Endothelial cell of umbilical vein (primary cell): ENCODE data around the gene TIGIT. TPM values are rescaled to one million over a fixed set of nuclear protein-coding genes. Genes with fewer than 3 reads are reported as not detected.

Source experiments
- BruUV-seq: library from RNA; stranded (reverse); fragments of 400-500 nt; replicated peaks from 2 replicates; lab custom pipeline; 2021; lab: Mats Ljungman, UMichigan
- CTCF ChIA-PET: fragments of 300-600, 350-600 bp; sonication (Branson Sonifier 250); formaldehyde crosslinking; loops from one replicate; lab custom pipeline; 2021; ENCODE audit warnings: antibody characterized with exemption, inconsistent platforms; lab: Charles Lee
- POLR2A ChIA-PET: fragments of 300-600, 350-600 bp; sonication (Branson Sonifier 250); formaldehyde crosslinking; loops from one replicate; lab custom pipeline; 2021; ENCODE audit warnings: antibody characterized with exemption, inconsistent platforms; lab: Charles Lee
- DNase-seq: peaks from one replicate; pipeline ENCODE4 v3.0.0-alpha.2; 2011; ENCODE audit warnings: low read depth, low spot score
- FAIRE-seq: peaks from 2 replicates; lab custom pipeline; 2011; peaks lifted over from hg19 to GRCh38; lab: Jason Lieb, UNC
- H2AFZ ChIP-seq: 2 replicates; pipeline ENCODE4 v1.6.0; 2012; ENCODE audit warnings: low read depth, low read length, control low read depth, inconsistent platforms
- H3K27ac ChIP-seq: 2 replicates; pipeline ENCODE4 v1.5.1; 2011; ENCODE audit warnings: low read depth, mild to moderate bottlenecking, control low read depth, low read length, moderate library complexity; ENCODE audit not compliant: insufficient read depth
- H3K27me3 ChIP-seq, 2 experiments: 2 replicates each; pipeline versions ENCODE4 v1.6.0 to v1.6.1; 2011; ENCODE audit warnings: low read length in 2 of 2, mixed read lengths in 1 of 2; ENCODE audit not compliant: control insufficient read depth in 2 of 2, insufficient read depth in 2 of 2
- H3K36me3 ChIP-seq, 2 experiments: 2 replicates in 1 of 2; 3 replicates in 1 of 2; pipeline ENCODE4 v1.5.1; 2011; ENCODE audit warnings: low read length in 2 of 2, mild to moderate bottlenecking in 1 of 2, moderate library complexity in 1 of 2; ENCODE audit not compliant: control insufficient read depth in 2 of 2, insufficient read depth in 2 of 2; ENCODE audit errors: extremely low read depth in 1 of 2
- H3K4me1 ChIP-seq: 3 replicates; pipeline ENCODE4 v1.5.1; 2011; ENCODE audit warnings: mild to moderate bottlenecking, low read length; ENCODE audit not compliant: control insufficient read depth, insufficient read depth; ENCODE audit errors: extremely low read depth
- H3K4me2 ChIP-seq: 2 replicates; pipeline ENCODE4 v1.6.1; 2011; ENCODE audit warnings: low read length, control low read depth, mixed read lengths; ENCODE audit not compliant: insufficient read depth
- H3K4me3 ChIP-seq, 3 experiments: fragments of 200-600 bp in 1 of 3; sonication (generic), shearing (Covaris generic) in 1 of 3; replicated peaks in 1 of 3; 2 replicates each; pipeline ENCODE4 v1.5.1; 2011 to 2016; ENCODE audit warnings: control low read depth in 3 of 3, low read length in 3 of 3, mild to moderate bottlenecking in 2 of 3, inconsistent platforms in 1 of 3, low read depth in 1 of 3, moderate library complexity in 1 of 3; ENCODE audit not compliant: insufficient read depth in 1 of 3
- H3K79me2 ChIP-seq: 2 replicates; pipeline ENCODE4 v1.6.0; 2012; ENCODE audit warnings: low read length, inconsistent platforms; ENCODE audit not compliant: control insufficient read depth, insufficient read depth
- H3K9ac ChIP-seq: replicated peaks from 2 replicates; pipeline ENCODE3; 2011; ENCODE audit warnings: low read length, control low read depth; ENCODE audit not compliant: insufficient read depth; ENCODE audit errors: extremely low read depth
- H3K9me1 ChIP-seq: replicated peaks from 3 replicates; pipeline ENCODE4 v1.6.0; 2011; ENCODE audit warnings: mild to moderate bottlenecking, low read length; ENCODE audit not compliant: control insufficient read depth, insufficient read depth; ENCODE audit errors: extremely low read depth
- H3K9me3 ChIP-seq: replicated peaks from 2 replicates; pipeline ENCODE4 v1.5.1; 2012; ENCODE audit warnings: low read length, inconsistent platforms; ENCODE audit not compliant: control insufficient read depth, insufficient read depth
- H4K20me1 ChIP-seq: replicated peaks from 2 replicates; pipeline ENCODE3; 2011; ENCODE audit warnings: mild to moderate bottlenecking, low read length; ENCODE audit not compliant: control insufficient read depth, insufficient read depth; ENCODE audit errors: extremely low read depth
- EZH2 ChIP-seq: IDR thresholded peaks from 2 replicates; pipeline ENCODE4 v1.6.1; 2012; ENCODE audit warnings: borderline replicate concordance, low read depth, mild to moderate bottlenecking, moderate library complexity, low read length, inconsistent platforms; ENCODE audit not compliant: severe bottlenecking
- FOS ChIP-seq: IDR thresholded peaks from 2 replicates; pipeline ENCODE4 v1.6.1; 2011; ENCODE audit warnings: mild to moderate bottlenecking, low read length, moderate library complexity, borderline replicate concordance; ENCODE audit not compliant: insufficient read depth
- GATA2 ChIP-seq: IDR thresholded peaks from 2 replicates; pipeline ENCODE4 v1.7.0; 2011; ENCODE audit warnings: low read depth, mild to moderate bottlenecking, moderate library complexity, mixed read lengths, low read length; ENCODE audit not compliant: insufficient read length, insufficient read depth
- JUN ChIP-seq: IDR thresholded peaks from 2 replicates; pipeline ENCODE4 v1.6.1; 2011; ENCODE audit warnings: borderline replicate concordance, low read depth; ENCODE audit not compliant: insufficient read length, insufficient read depth
- MYC ChIP-seq: IDR thresholded peaks from one replicate; pipeline ENCODE4 v1.6.1; 2011; ENCODE audit warnings: mild to moderate bottlenecking, low read depth, low read length
- POLR2A ChIP-seq: IDR thresholded peaks from 2 replicates; pipeline ENCODE4 v1.6.1; 2012; ENCODE audit warnings: low read depth, mild to moderate bottlenecking, control low read depth, low read length
- POLR2AphosphoS5 ChIP-seq: IDR thresholded peaks from 2 replicates; pipeline ENCODE4 v1.6.1; 2012; ENCODE audit warnings: low read depth, mild to moderate bottlenecking, control low read depth, low read length, moderate library complexity; ENCODE audit not compliant: insufficient read depth
- dilution Hi-C: fragments of 300-500 bp; cut with MboI; formaldehyde crosslinking; loops from one replicate; pipeline ENCODE4 v1.15.0; 2019; ENCODE audit warnings: low sequenced_read_pairs; ENCODE audit not compliant: extremely low pct_ligation_motif_present
- intact Hi-C: fragments of 100-400 bp; cut with micrococcal nuclease; formaldehyde crosslinking; loops from one replicate; pipeline ENCODE4 v1.10.0; 2022
- polyA plus RNA-seq, 4 experiments: library from polyadenylated mRNA; depleted of rRNA in 3 of 4; stranded (reverse) in 3 of 4; unstranded in 1 of 4; fragments of >200 nt; gene quantifications; 2 replicates each; pipeline versions ENCODE4 v1.2.1 to v1.2.3, GENCODE V29; 2011 to 2012; ENCODE audit warnings: missing spikeins in 1 of 4
- total RNA-seq: library from RNA; stranded (reverse); gene quantifications from 2 replicates; pipeline ENCODE4 v1.2.3, GENCODE V29; 2021
- TF ChIP-seq, protein P1 (sequence below), 2 donors: IDR thresholded peaks; 1 replicate in 1 of 2; 2 replicates in 1 of 2; pipeline ENCODE4 v1.5.1; 2011; ENCODE audit warnings: low read length in 2 of 2, mild to moderate bottlenecking in 2 of 2, moderate library complexity in 2 of 2, control low read depth in 1 of 2, inconsistent platforms in 1 of 2, low read depth in 1 of 2; ENCODE audit not compliant: insufficient read depth in 1 of 2; ENCODE audit errors: extremely low read depth in 1 of 2
- TF ChIP-seq, protein P2 (sequence below): IDR thresholded peaks from 2 replicates; pipeline ENCODE4 v1.6.1; 2011; ENCODE audit not compliant: insufficient read depth, insufficient read length

Gene TIGIT
- total and polyA plus RNA-seq, 2 donors (not counting 3 experiments of a cell fraction or from before 2014, with no cell fraction given) = not detected

DNA sequence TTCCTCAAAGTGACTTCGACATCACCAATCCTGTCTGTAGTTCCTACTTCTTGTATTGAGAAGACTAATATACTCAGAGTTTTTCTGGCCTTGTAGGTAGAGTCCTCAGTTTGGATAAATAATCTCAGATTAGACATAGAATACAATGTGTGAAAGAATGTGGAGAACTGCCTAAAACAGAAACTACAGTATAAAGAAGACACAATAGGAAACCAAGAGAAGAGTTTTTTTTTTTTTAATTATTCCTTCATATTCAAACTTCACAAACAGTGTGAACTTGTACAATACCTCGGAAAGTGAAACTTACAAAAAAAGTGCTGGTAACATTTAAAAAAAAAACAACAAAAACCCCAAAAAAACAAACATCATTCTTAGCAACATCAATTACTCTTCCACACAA, 20.5 kb downstream of the TIGIT start:
- no peaks in the 10 kb centered on the region for H3K9me1 ChIP-seq
- no peak overlapping the region for H3K4me2 ChIP-seq
- intact Hi-C loops = loop anchor here (5.0 kb wide), 1 partner anchor 92 kb away; no protein-coding TSS in a partner anchor
- ChIA-PET CTCF (interaction anchor here (1.6 kb wide), 1 partner anchor 15 kb away, joined by 5 read pairs; no protein-coding TSS in a partner anchor), POLR2A (no interaction called here)
- H3K27ac ChIP-seq = no peak overlapping the region
- H3K9me3 ChIP-seq = no peaks in the 10 kb centered on the region
- H2AFZ ChIP-seq = no peak overlapping the region
- no peaks in the 10 kb centered on the region for H3K27me3 ChIP-seq
- H3K4me1 ChIP-seq = no peaks in the 10 kb centered on the region
- no peaks in the 10 kb centered on the region for H4K20me1 ChIP-seq
- DNase-seq (no peak), FAIRE-seq (no peak)
- BruUV-seq = no TSS peak
- dilution Hi-C loops = no loop called here
- no peak overlapping the region for H3K9ac ChIP-seq
- no peaks in the 10 kb centered on the region for H3K79me2 ChIP-seq
- TF ChIP-seq POLR2A = no peak
- no peak for TF ChIP-seq EZH2
- TF ChIP-seq JUN = no peak
- no peak for TF ChIP-seq GATA2
- TF ChIP-seq MYC = no peak
- no peak for TF ChIP-seq POLR2AphosphoS5
- TF ChIP-seq, protein P1, sequence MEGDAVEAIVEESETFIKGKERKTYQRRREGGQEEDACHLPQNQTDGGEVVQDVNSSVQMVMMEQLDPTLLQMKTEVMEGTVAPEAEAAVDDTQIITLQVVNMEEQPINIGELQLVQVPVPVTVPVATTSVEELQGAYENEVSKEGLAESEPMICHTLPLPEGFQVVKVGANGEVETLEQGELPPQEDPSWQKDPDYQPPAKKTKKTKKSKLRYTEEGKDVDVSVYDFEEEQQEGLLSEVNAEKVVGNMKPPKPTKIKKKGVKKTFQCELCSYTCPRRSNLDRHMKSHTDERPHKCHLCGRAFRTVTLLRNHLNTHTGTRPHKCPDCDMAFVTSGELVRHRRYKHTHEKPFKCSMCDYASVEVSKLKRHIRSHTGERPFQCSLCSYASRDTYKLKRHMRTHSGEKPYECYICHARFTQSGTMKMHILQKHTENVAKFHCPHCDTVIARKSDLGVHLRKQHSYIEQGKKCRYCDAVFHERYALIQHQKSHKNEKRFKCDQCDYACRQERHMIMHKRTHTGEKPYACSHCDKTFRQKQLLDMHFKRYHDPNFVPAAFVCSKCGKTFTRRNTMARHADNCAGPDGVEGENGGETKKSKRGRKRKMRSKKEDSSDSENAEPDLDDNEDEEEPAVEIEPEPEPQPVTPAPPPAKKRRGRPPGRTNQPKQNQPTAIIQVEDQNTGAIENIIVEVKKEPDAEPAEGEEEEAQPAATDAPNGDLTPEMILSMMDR (IDR thresholded peaks at IDR 0.05; ENCODE audit: extremely low read depth in 1 of 2, insufficient read depth in 1 of 2, low read depth in 1 of 2, low read length in 2 of 2) = no peak
- no peak for TF ChIP-seq FOS
- TF ChIP-seq, protein P2, sequence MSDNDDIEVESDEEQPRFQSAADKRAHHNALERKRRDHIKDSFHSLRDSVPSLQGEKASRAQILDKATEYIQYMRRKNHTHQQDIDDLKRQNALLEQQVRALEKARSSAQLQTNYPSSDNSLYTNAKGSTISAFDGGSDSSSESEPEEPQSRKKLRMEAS = no peak
- H3K4me3 ChIP-seq = no peak overlapping the region
- peaks cover 0 to 2% of the 10 kb centered on the region in 2 experiments for H3K36me3 ChIP-seq
